ENCODE data around the gene RIPOR1.
"Not testable (repeated sequence)": the region's sequence is repeated elsewhere in the genome, so short reads cannot be mapped to it uniquely, and the experiment has no call there.

RIPOR1 gene

GRCh38 chr16:67517661-67518423 is 10.8 kb upstream of the RIPOR1 start:
- no peak for DNase-seq (ENCODE audit: low read depth in 3 of 3)

DNA sequence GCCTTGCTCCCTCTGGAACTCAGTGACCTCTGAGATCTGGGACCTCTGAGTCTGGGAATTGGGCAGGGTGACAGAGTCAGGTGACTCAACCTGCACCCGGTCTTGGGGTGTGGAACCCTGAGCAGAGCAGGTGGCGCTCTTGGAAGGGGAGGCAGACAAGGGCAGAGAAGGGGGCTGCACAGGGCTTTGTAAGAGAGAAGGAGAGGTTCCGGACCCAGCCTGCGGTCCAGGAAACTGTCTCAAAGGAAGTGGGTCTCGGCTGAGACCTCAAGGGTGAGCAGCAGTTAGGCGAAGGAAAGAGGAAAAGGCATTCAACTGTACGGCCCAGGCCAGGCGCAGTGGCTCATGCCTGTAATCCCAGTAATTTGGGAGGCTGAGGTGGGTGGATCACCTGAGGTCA is 10.0 kb upstream of the RIPOR1 start:
- DNase-seq (ENCODE audit: low read depth in 3 of 3): no peak

- no peak for DNase-seq (ENCODE audit: low read depth in 3 of 3)
These were observed 9.4 kb upstream of the RIPOR1 start for GRCh38 chr16:67519242-67519641.

- DNase-seq (ENCODE audit: low read depth in 3 of 3): peak; percentile 95 to 97 (median 95)
These were observed 7.4 kb upstream of the RIPOR1 start for GRCh38 chr16:67521095-67521804.

DNA sequence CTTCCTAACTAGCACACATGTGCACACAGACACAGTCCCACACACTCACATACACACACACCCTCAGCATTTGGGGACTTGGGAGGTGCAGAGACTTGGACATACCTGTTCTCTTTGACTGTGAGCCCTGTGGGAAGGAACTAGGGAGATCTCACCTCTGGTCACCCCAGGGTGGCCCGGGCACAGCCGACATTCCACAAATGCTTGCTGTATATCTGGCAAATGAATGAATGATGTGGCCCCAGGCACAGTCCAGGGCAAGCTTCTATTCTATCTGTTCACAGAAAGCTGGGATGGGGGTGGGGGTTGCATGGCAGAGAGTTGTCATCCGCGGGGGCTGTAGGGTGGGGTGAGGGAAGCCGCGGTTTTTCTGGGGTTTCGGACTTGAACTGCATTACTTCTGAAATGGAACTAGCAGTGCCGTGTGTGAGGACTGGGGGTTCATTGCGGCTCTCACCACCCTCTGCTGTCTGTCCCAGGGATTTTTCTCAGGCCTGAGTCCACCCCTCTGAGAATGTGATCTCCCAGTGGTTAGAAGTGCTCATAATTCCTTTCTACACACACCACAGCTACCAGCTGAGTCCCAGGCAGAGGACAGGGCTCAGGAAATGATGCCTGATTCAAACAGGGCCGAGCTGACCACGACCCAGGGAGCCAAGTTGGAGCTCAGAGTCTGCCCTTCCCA is 3.3 kb upstream of the RIPOR1 start:
- DNase-seq (ENCODE audit: low read depth in 3 of 3): no peak

DNA sequence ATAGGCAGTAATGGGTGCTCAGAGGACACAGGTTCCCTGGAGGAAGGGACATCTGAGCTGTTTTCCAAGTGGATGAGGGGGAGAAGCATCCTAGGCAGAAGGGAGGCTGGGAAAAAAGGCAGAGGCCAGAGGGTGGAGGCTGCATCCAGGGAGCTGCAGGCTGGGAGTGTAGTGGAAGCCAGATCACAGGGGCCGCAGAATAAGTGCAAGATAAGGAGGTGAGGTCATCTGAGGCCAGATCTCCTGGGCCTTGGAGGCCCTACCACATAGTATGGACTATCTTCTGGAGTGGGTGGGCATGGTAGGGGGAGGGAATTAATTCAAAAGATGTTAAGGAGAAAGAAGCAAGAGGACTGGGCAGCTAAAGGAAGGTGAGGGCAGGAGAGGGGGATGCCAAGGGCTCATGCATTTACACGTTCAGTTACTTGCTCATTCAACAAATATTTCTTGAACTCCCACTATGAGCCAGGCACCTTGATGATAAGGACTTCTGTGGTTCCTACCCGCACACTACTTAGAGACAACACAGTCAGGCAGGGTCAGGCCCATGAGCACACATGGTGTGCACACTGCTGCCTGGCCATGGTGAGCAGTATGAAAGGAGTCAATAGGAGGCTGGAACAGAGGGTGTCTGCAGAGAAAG is 2.4 kb upstream of the RIPOR1 start:
- no peak for DNase-seq (ENCODE audit: low read depth in 3 of 3)

DNA sequence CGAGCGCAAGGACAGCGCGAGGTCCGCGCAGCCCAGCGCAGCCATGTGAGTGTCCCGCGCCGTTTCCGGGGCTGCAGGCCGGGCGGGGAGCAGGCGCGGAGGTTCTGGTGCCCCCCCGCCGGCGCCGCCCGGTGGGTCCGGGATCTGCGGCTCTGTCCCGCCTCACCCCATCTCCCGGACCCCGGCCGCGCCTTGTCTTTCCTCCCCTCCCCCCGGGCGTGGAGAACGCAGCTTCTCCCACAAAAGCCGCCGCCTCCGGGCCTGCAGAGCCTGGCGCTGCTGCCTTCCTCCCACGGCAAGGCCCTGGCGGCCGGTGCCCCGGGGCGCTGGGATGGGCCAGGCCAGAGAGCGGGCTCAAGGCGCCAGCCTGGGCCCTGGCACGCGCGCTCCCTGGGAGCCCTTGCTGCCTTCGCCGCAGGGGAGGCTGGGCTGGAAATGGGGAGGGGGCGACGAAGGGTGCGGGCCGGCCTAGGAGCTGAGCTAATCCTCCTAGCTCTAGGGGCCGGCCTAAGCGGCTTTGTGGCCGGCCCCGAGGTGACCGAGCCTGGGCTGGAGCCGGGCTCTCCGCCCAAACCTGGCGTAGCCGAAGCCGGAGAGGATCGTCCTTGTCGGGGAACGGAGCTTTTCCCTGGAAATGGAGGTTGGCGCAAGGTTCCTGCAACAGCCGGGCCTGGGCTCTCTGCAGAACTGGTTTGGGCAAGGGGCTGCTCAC is 397 bp downstream of the RIPOR1 start:
- no peak for DNase-seq (ENCODE audit: low read depth in 3 of 3)

- DNase-seq (ENCODE audit: low read depth in 3 of 3): no peak
These were observed 968 bp downstream of the RIPOR1 start for GRCh38 chr16:67529582-67530012.

DNA sequence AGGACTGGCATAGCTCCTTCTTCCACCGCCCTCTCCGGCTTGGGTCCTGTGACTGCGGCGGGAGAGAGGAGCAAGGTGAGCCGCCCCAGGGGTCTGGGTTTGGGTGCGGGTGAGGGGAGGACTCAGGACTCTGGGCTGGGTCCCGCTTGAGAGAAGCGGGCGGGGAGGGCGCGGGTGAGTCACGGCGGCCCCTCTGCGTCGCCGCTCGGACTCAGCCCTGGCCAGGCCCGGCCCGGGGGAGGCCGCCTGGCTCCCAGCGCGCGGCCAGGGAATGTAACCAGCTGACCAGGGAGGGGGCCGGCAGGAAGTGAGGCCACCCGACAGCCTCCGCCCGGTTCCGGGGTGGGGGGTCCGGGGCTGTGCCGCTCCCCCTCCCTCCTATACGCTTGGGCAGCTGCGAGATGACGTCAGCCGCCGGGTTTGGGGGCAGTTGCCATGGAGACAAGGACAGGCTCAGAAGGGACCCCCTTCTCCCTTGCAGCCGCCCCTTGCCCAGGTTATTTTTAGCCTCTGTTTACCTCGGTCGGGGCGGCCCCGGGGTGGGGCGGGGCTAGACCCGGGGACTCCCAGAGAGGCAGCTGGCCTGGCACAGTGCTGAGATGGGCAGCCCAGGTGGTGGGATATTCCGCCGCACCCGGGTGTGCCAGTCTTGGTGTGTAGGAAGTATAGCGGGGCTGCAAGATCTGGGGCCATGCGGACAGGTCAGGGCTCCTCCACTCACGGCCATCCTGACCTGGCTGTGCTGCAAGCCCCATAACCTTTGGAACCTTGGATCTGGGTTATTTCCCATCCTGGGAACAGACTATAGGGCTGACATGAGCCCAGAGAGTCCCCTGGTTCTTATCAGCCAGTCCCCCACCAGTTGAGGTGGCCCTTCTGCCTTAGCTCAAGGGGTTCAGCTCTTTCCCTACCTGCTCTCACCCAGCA is 1.6 kb downstream of the RIPOR1 start:
- no peak for DNase-seq (ENCODE audit: low read depth in 3 of 3)

GRCh38 chr16:67531247-67531646 is 2.6 kb downstream of the RIPOR1 start:
- DNase-seq (ENCODE audit: low read depth in 3 of 3): no peak

DNA sequence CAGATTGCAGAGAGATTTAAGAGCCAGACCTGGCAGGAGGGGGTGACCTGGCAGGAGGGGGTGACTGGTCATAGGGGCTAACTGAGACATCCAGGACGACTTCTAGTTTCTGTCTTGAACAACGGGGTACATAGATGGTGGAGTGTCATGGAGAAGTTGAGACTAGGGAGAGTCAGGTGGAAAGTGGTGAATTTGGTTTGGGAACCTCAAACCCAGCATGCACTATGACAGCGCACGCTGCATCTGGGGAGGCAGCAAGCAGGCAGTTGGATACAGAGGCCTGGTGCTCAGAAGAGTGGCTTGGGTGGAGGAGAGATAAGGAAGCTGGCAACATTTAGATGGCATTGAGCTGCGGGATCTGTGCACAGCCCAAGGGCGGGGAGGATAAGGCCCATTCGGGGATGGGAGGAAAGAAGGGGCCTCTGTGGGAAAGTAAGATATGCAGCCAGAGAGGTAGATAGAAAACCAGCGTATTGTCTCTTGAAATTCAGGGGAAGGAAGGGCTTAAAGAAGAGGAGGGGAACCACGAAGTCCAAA is 4.5 kb downstream of the RIPOR1 start:
- DNase-seq (ENCODE audit: low read depth in 3 of 3): no peak

- DNase-seq (ENCODE audit: low read depth in 3 of 3): not testable (repeated sequence)
These were observed 5.4 kb downstream of the RIPOR1 start for GRCh38 chr16:67533987-67534386.

DNA sequence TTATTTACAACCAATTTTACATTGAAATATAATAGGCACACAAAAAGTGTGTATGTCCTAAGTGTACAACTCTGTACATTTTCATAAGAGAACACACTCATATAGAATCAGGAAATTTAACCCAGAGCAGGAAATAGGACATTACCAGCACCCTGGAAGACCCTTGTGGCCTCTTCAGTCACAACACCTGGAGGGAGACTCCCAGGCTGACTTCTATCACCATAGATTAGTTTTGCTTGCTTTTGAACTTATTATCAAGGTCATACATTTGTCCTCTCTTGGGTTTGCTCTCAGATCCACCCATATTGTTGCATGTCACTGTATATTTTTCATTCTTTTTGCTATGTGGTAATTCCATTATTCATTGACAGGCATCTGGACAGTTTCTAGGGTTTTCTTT is 5.8 kb downstream of the RIPOR1 start:
- DNase-seq (ENCODE audit: low read depth in 3 of 3): no peak

GRCh38 chr16:67535201-67535600 is 6.6 kb downstream of the RIPOR1 start:
- no peak for DNase-seq (ENCODE audit: low read depth in 3 of 3)

DNA sequence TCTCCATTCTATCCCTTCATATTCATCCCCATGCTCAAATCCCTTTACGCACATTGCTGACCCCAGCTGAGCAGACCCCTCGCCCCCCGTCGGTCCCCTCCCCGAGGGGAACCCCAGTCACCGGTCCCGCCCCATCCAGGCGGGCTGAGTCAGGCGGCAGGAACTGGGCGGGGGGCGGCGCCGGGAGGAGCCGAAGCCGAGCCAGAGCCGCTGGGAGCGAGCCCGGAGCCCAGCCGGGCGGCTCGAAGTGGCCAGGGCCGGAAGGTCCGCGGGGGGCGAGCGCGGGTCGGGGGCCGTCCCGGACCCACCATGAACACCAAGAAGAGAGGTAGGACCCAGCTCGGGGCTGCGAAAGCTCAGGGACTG is 8.6 kb downstream of the RIPOR1 start:
- peak in 2 of 3 experiments; percentile 44 to 51 for DNase-seq (ENCODE audit: low read depth in 3 of 3)

- DNase-seq (ENCODE audit: low read depth in 3 of 3): peak in 2 of 3 experiments; percentile 36 to 48
These were observed 9.3 kb downstream of the RIPOR1 start for GRCh38 chr16:67537636-67538591.

DNA sequence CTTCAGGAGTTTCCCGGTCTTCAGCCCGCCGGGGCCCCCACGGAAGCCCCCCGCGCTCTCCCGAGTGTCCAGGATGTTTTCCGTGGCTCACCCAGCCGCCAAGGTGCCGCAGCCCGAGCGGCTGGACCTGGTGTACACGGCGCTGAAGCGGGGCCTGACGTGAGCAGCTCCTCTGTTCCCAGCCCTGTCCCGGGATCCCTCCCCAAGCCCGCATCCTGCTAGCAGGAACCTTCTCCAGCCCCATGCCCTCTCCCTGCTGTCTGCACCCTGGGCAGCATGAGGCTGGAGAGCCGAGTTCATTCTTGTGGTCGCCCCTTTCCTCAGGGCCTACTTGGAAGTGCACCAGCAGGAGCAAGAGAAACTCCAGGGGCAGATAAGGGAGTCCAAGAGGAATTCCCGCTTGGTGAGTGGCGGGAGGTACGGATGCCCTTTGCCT is 10.1 kb downstream of the RIPOR1 start:
- no peak for DNase-seq (ENCODE audit: low read depth in 3 of 3)

- DNase-seq (ENCODE audit: low read depth in 3 of 3): no peak
These were observed 10.6 kb downstream of the RIPOR1 start for GRCh38 chr16:67539271-67539670.
